SU-DHL-6 (cell line): ENCODE data around the gene BMERB1.

ENCODE experiments used
- H2AFZ ChIP-seq: fragments of 200-600 bp; sonication (generic); 2 replicates; pipeline ENCODE4 v1.6.1; 2014; ENCODE audit warnings: low read depth, mild to moderate bottlenecking, moderate library complexity, mixed read lengths, antibody characterized with exemption, low read length; ENCODE audit not compliant: severe bottlenecking
- H3F3A ChIP-seq: fragments of 200-600 bp; shearing (Covaris generic); 2 replicates; pipeline ENCODE4 v1.6.0; 2016; ENCODE audit warnings: antibody characterized with exemption, mild to moderate bottlenecking; ENCODE audit not compliant: insufficient read depth
- H3K27ac ChIP-seq: fragments of 200-600 bp; sonication (generic); 2 replicates; pipeline ENCODE4 v1.5.1; 2016; ENCODE audit warnings: low read depth, mild to moderate bottlenecking, low read length, moderate library complexity, mixed read lengths
- H3K27me3 ChIP-seq: fragments of 200-600 bp; sonication (generic), shearing (Covaris generic); 2 replicates; pipeline ENCODE4 v1.6.0; 2014; ENCODE audit warnings: mild to moderate bottlenecking, low read length
- H3K36me3 ChIP-seq: fragments of 200-600 bp; sonication (generic); 2 replicates; pipeline ENCODE4 v1.6.1; 2014; ENCODE audit warnings: mild to moderate bottlenecking, low read length, mixed read lengths
- H3K4me2 ChIP-seq: fragments of 300-600, 200-600 bp; shearing (Covaris generic), sonication (generic); 2 replicates; pipeline ENCODE4 v1.6.0; 2014; ENCODE audit warnings: low read length, low read depth, mild to moderate bottlenecking; ENCODE audit not compliant: poor library complexity, severe bottlenecking
- H3K4me3 ChIP-seq: fragments of 200-600 bp; sonication (generic); 2 replicates; pipeline ENCODE4 v1.5.1; 2014; ENCODE audit warnings: antibody characterized with exemption, low read length, mild to moderate bottlenecking, mixed read lengths; ENCODE audit not compliant: insufficient read depth, poor library complexity, severe bottlenecking
- H3K79me2 ChIP-seq: fragments of 200-600 bp; sonication (generic); 2 replicates; pipeline ENCODE4 v1.6.1; 2014; ENCODE audit warnings: mild to moderate bottlenecking, low read length, moderate library complexity; ENCODE audit not compliant: insufficient read depth
- H3K9ac ChIP-seq: fragments of 200-600 bp; sonication (generic); 2 replicates; pipeline ENCODE4 v1.7.0; 2014; ENCODE audit warnings: mild to moderate bottlenecking, low read length
- H3K9me2 ChIP-seq: fragments of 200-600 bp; sonication (generic); replicated peaks from 2 replicates; pipeline ENCODE4 v1.6.1; 2014; ENCODE audit warnings: low read length; ENCODE audit not compliant: insufficient read depth
- H3K9me3 ChIP-seq: fragments of 200-600 bp; sonication (generic); 2 replicates; pipeline ENCODE4 v1.6.1; 2014; ENCODE audit warnings: low read length, mixed read lengths; ENCODE audit not compliant: insufficient read depth
- H4K20me1 ChIP-seq: fragments of 200-600 bp; sonication (generic); 2 replicates; pipeline ENCODE4 v1.6.1; 2014; ENCODE audit warnings: low read depth, mild to moderate bottlenecking, antibody characterized with exemption, low read length, moderate library complexity, mixed read lengths
- CTCF ChIP-seq: fragments of 200-600 bp; sonication (generic); IDR thresholded peaks from one replicate; pipeline ENCODE4 v1.5.1; 2017; ENCODE audit warnings: antibody characterized with exemption, mild to moderate bottlenecking, low read length, moderate library complexity; ENCODE audit not compliant: insufficient read depth, poor library complexity, severe bottlenecking
- EZH2phosphoT487 ChIP-seq: fragments of 200-600 bp; sonication (generic), shearing (Covaris generic); conservative IDR thresholded peaks from 2 replicates; pipeline ENCODE4 v1.6.1; 2018; ENCODE audit warnings: mild to moderate bottlenecking, antibody characterized with exemption, low read length, moderate library complexity, mixed read lengths

BMERB1 gene

GRCh38 chr16:15607700-15608396 lies 173.5 kb downstream of the BMERB1 start:
- no peaks in the 10 kb centered on the region for H3K27me3 ChIP-seq
- H3K9ac ChIP-seq: no peak overlapping the region
- no peaks in the 10 kb centered on the region for H3F3A ChIP-seq
- no peaks in the 10 kb centered on the region for H3K9me2 ChIP-seq
- no peak overlapping the region for H2AFZ ChIP-seq
- no peak overlapping the region for H3K4me3 ChIP-seq
- H3K9me3 ChIP-seq: no peaks in the 10 kb centered on the region
- peaks cover 24% of the 10 kb centered on the region for H3K36me3 ChIP-seq
- no peaks in the 10 kb centered on the region for H4K20me1 ChIP-seq
- no peaks in the 10 kb centered on the region for H3K79me2 ChIP-seq
- TF ChIP-seq CTCF (no peak), EZH2phosphoT487 (no peak)
- H3K27ac ChIP-seq: no peak overlapping the region
- no peak overlapping the region for H3K4me2 ChIP-seq

GRCh38 chr16:15608398-15609285 lies 174.3 kb downstream of the BMERB1 start:
- peaks cover 24% of the 10 kb centered on the region for H3K36me3 ChIP-seq
- H3K4me2 ChIP-seq: no peak overlapping the region
- TF ChIP-seq CTCF: no peak
- TF ChIP-seq EZH2phosphoT487: no peak

GRCh38 chr16:15609286-15609649 lies 174.9 kb downstream of the BMERB1 start:
- Histone ChIP-seq H3K4me3 (no peak overlapping the region), H3K9me3 (no peaks in the 10 kb centered on the region), H3K79me2 (no peaks in the 10 kb centered on the region), H3K36me3 (peaks cover 24% of the 10 kb centered on the region), H3K27ac (no peak overlapping the region), H3K27me3 (no peaks in the 10 kb centered on the region), H3K4me2 (no peak overlapping the region), H3F3A (no peaks in the 10 kb centered on the region), H2AFZ (no peak overlapping the region), H3K9me2 (no peaks in the 10 kb centered on the region), H3K9ac (no peak overlapping the region), H4K20me1 (no peaks in the 10 kb centered on the region)
- no peak for TF ChIP-seq EZH2phosphoT487
- no peak for TF ChIP-seq CTCF

More at GRCh38 chr16:15608398-15609285, 174.3 kb downstream of the BMERB1 start:
- Histone ChIP-seq H3K27ac (no peak overlapping the region), H4K20me1 (no peaks in the 10 kb centered on the region), H3K9ac (no peak overlapping the region), H3K4me3 (no peak overlapping the region), H3F3A (no peaks in the 10 kb centered on the region), H2AFZ (no peak overlapping the region), H3K9me3 (no peaks in the 10 kb centered on the region), H3K27me3 (no peaks in the 10 kb centered on the region), H3K79me2 (no peaks in the 10 kb centered on the region), H3K9me2 (no peaks in the 10 kb centered on the region)
